ENCODE results near the gene IRAG1. TPM values are rescaled to one million over a fixed set of nuclear protein-coding genes. Genes with fewer than 3 reads are reported as not detected.
"Not testable (repeated sequence)": the region's sequence is repeated elsewhere in the genome, so short reads cannot be mapped to it uniquely, and the experiment has no call there.

Gene IRAG1
- total RNA-seq, 1 donor from 2014 or later, result not detected

GRCh38 chr11:10701982-10702381 lies 8.4 kb upstream of the IRAG1 start:
- intact Hi-C loops (cut with micrococcal nuclease), result no loop called here

- intact Hi-C loops (cut with micrococcal nuclease), result no loop called here
These were observed 5.5 kb upstream of the IRAG1 start for GRCh38 chr11:10699072-10699471.

- intact Hi-C loops (cut with micrococcal nuclease), result no loop called here
These were observed 3.7 kb upstream of the IRAG1 start for GRCh38 chr11:10697323-10697620.

GRCh38 chr11:10696468-10697322 lies 3.1 kb upstream of the IRAG1 start:
- intact Hi-C loops (cut with micrococcal nuclease), result no loop called here

- intact Hi-C loops (cut with micrococcal nuclease), result no loop called here
These were observed 2.3 kb upstream of the IRAG1 start for GRCh38 chr11:10695833-10696232.

GRCh38 chr11:10694486-10695239 lies 1.1 kb upstream of the IRAG1 start:
- intact Hi-C loops (cut with micrococcal nuclease), result no loop called here

- intact Hi-C loops (cut with micrococcal nuclease), result no loop called here
These were observed 932 bp downstream of the IRAG1 start for GRCh38 chr11:10692531-10693115.

- intact Hi-C loops (cut with micrococcal nuclease), result no loop called here
These were observed 5.2 kb downstream of the IRAG1 start for GRCh38 chr11:10688401-10688800.

- intact Hi-C loops (cut with micrococcal nuclease), result no loop called here
These were observed 7.2 kb downstream of the IRAG1 start for GRCh38 chr11:10686311-10686710.

- intact Hi-C loops (cut with micrococcal nuclease), result no loop called here
These were observed 10.1 kb downstream of the IRAG1 start for GRCh38 chr11:10683429-10683828.

GRCh38 chr11:10680956-10681487 lies 12.5 kb downstream of the IRAG1 start:
- intact Hi-C loops (cut with micrococcal nuclease), result no loop called here

- intact Hi-C loops (cut with micrococcal nuclease), result not testable (repeated sequence)
These were observed 13.3 kb downstream of the IRAG1 start for GRCh38 chr11:10680279-10680678.

- intact Hi-C loops (cut with micrococcal nuclease), result no loop called here
These were observed 13.9 kb downstream of the IRAG1 start for GRCh38 chr11:10679644-10680043.

- intact Hi-C loops (cut with micrococcal nuclease), result no loop called here
These were observed 15.5 kb downstream of the IRAG1 start for GRCh38 chr11:10678101-10678500.

GRCh38 chr11:10676919-10677318 lies 16.6 kb downstream of the IRAG1 start:
- intact Hi-C loops (cut with micrococcal nuclease), result no loop called here

GRCh38 chr11:10674911-10675440 lies 18.6 kb downstream of the IRAG1 start:
- intact Hi-C loops (cut with micrococcal nuclease), result no loop called here

- intact Hi-C loops (cut with micrococcal nuclease), result no loop called here
These were observed 19.1 kb downstream of the IRAG1 start for GRCh38 chr11:10674440-10674855.

GRCh38 chr11:10673501-10674062 lies 20.0 kb downstream of the IRAG1 start:
- intact Hi-C loops (cut with micrococcal nuclease), result no loop called here

- intact Hi-C loops (cut with micrococcal nuclease), result no loop called here
These were observed 23.5 kb downstream of the IRAG1 start for GRCh38 chr11:10670099-10670498.

GRCh38 chr11:10669258-10670033 lies 24.1 kb downstream of the IRAG1 start:
- intact Hi-C loops (cut with micrococcal nuclease), result no loop called here

- intact Hi-C loops (cut with micrococcal nuclease), result no loop called here
These were observed 26.1 kb downstream of the IRAG1 start for GRCh38 chr11:10667521-10667885.
